ENCODE results near the gene NEUROD2.

NEUROD2 gene

DNA sequence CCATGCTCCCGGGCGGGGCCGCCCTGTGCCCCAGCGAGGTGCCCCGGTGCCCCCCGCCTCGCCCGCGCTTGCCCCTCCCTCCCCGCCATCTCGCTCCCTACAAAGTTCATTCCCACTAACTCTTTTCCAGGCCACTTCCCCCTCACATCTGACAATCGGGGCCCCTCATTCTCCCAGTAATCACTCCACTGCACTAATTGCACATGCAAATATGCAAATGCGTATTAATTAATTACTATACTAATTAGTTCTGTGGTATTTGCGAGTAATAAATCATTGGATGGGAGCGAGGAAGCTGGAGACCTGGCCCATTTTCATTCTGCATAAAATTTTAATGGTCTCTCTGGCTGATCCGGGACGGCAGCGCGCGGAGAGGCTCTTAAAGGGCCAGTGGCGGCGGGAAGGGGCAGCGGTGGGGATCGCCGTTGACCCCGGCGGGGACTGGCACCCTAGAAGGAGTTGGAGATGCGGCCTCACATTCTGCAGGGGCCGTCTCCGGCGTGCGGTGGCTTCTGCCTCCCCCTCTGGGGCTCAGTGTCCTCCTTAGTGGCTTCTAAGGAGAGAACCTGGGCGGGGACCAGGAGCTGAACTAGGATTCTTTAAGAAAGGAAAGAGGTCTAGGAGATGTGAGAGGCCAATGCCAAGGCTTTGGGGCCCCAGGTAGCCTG is 10.7 kb upstream of the NEUROD2 start:
- no peak for DNase-seq

DNA sequence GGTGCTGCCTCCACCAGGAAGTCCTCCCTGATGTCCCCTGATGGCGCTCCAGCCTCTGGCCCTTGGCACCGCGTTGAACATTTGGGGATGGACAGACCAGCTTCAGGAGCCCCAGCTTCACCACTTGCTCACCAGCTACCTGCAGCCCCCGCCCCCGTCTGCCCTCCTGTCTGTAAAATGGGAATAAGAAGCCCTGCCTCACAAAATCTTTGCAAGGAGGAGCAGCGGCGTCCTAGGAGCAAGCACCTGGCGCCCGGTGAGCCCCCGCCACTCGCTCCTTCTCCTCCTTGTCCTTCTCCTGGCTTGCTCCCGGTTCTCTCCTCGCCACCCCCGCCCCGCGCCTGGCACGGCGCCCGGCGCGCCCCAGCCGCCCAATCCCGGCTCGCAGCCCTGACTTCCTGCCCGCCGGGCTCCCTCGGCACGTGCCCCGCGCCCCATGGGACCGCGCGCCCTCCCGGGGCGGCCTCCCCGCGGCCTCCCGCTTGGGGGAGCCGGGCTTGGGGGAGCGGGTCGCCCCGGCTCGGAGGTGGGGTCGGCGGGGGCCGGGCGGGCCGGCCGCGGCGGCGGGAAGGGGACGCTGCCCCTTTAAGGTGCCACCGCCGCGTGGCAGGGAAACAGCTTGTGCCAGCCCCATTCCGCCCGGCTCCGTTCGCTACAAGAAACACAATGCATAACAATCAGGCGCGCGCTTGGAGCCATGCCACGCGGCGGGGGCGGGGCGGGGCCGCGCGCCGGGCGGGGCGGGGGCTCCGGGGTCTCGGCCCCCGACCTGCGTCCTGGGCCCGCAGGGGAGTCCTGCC is 9.9 kb upstream of the NEUROD2 start:
- peak; percentile 39 for DNase-seq

DNA sequence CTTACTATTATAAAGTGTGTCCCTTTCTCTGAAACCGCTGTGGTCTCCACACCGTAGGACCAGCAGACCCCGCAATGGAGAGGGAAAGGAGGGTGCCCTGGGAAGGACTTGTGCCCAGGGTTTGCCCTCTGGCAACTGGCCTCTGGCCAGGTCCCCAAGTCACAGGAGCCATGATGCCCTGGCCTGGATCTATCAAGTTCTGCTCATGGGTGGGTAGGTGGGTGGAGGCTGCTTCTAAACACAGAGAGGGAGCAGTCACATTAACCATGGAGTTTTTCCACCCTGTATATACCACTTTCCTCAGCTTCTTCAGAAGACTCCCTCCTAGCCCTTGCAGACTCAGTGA is 9.4 kb upstream of the NEUROD2 start:
- no peak for DNase-seq

DNA sequence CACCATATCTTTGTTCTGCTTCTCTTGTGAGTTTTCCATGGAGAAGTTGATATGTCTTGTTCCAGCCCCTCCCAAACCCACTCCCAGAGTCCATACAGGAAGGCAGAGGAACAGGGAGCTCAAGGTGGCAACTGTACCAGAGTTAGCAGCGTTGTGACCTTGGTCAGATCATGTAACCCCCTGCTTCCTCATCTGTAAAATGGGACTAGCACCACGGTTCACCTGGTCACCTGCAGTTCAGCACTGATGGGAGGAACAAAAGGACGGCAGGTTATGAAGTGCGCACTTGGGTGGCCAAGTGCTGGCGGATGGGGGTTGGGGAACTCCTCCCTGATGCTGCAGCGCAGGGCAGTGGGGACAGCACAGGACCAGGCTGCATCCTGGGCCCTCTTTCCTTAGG is 7.7 kb upstream of the NEUROD2 start:
- no peak for DNase-seq

DNA sequence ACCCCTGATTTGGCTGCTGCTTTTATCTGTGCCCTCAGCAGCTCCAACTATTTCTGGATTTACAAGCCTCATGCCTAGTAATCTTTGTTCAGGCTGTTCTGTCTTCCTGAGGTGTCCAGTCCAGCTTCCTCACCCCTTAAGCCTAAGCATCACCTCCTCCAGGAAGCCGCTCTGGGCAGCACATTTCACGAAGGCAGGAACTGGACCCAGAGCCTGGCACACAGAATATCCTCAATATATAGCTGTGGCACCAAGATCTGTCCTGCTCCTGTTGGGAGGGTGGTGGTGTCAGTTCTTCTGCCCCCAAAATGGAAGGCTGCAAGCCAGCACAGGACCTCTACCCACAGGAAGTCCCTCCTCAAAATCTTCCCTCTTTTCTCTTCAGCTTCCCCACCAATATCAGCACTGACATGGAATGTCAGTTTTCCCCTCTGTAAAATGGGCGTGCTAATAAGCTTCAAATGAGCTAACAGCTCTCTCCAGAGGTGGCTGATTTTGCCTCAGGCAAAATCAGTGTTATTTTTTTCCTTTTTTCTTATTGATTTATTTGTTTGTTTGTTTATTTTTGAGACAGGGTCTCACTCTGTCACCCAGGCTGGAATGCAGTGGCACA is 6.9 kb upstream of the NEUROD2 start:
- no peak for DNase-seq

DNA sequence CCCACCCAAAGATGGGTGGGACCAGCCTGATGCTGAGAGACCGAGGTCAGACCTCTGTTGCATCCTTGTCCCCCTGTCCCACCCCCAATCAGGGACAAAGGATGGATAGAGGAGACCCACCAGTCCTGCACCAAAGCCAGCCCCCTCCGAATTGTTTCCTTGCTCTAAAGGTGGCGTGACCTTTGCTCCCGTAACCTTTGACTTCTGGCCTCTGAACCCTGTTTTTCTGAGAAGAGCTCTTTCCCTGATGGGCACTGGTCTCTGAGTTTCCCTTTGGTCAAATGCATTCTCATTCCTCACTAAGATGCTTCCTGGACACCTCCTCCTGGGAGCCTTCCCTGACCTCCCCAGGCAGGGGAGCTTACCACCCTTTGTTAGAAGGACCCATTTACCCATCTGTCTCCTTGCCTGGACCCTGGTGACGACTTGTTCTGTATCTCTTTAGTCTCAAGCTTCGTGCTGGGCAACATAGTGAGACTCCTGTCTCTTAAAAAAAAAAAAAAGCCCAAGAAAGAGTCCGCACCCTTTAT is 5.3 kb upstream of the NEUROD2 start:
- no peak for DNase-seq

DNA sequence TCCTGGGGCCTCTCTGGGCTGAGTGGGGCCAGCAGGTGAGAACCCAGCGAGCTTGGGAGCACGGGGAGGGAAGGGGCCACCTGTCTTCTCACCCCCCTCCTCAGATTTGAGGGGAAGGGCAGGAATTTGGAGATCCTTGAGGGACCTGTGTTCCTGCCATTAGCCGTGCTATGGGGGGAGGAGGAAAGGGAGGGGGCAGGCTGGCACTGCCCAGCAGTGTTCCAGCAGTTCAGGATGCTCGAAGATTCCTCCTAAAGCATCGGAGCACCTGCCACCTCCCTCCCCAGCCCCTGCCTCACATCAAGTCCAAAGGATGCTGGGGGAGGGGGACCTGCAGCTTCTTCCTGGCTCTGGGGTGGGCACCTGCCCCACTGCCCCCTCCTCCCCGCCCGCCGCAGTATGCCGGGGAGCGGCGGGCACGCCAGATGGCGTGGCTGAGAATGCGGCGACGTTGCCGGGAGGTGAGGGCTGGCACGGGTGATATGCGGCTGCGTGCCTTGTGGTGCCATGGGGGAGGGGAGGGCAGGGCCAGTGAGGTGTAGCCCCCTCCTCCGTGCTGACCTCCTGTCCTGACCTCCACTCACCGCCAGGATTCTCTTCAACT is 4.7 kb upstream of the NEUROD2 start:
- DNase-seq: no peak

DNA sequence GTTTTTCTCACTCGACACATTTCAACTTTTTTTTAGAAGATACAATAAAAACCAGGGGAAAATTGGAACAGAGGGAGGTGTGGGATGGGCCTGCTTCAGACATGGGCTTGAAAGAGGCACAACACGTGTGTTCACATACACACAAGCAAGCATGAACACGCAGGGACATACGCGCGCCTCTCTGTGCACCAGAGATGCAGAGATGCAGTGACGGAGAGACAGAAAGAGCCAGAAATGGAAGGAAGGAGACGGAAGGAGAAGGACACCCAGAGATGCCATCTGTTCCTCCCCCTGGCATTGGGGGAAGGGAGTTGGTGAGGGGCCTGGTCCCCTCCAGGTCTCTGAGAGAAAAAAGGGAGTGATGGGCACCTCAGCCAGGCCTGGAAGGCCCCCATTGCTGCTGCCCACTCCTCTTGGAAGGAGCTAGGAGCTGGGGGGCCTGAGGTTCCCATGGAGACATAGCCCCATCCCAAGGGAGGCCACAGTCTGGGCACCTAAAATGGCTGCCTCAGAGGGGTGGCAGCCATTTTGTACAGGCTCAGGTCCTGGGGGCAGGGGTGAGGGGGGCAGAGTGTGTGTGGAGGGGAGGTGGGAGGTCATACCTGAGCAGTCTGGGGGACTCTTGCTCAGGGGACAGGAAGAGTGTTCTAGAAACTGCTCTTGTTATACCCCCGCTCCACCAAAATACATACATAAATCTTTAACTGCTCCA is 3.8 kb upstream of the NEUROD2 start:
- no peak for DNase-seq

DNA sequence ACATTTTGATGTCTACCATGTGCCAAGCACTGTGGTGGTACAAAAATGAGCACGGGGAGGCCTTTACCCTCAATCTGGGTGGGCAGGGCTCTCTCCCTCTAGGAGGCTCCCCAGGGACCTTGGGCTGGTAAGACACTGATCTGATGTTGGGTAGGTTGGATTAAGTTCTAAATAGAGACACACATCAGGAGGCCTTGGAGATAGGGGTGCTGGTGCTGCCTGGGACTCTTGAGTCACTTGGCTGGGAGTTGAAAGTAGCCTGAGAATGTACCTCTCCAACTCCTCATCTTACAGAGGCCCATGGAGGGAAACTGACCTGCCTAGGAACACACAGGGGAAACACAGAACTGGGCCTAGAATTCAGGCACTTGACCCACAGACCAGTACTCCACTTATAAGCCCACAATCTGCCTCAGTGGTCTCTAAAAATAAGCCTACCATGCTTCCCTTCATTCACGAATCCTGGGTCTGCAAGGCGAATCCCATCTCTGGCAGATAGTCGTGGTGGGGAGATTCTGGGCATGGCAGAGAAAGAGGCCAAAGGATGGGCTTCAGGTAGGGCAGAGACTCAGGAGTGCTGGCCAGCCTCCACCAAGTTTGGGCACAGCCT is 1.8 kb upstream of the NEUROD2 start:
- DNase-seq: no peak

DNA sequence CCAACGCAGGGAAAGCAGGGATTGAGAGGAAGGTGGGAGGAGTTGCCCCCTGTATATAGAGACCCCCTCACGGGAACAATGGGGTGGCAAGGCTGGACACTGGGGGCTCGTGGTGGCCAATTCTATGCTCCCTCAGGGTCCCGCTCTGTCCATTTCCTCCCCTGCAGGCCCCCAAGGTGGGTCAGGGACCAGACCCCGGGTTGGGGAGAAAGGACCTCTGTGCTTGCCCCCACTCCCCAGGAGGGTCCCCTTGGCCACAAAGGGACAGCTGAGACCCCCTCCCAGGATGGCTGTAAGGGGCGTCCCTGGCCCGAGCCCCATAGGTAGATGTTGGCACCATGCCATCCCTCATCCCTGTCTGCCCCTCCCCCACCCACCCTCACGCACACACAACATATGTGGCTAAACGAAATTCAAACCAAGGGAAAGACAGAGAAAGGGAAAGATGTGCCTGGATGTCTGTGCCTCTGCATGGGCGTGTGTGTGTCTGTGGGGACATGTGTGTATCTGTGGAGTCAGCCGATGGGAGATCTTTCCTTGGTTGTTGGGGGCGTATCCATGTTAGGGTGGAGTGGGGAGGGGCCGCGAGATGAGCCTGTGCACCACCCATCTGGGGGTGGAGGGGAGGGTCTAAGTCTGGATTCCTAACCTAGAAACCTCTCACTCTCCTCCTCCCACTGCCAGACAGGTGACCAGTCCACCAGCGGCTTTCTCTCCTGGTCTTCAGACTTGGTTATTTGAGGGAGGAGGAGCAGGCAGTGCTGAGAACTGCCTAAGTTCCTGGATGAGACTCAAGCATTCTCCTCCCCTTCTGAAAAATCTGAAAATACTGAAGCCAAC is 642 bp upstream of the NEUROD2 start:
- no peak for DNase-seq

DNA sequence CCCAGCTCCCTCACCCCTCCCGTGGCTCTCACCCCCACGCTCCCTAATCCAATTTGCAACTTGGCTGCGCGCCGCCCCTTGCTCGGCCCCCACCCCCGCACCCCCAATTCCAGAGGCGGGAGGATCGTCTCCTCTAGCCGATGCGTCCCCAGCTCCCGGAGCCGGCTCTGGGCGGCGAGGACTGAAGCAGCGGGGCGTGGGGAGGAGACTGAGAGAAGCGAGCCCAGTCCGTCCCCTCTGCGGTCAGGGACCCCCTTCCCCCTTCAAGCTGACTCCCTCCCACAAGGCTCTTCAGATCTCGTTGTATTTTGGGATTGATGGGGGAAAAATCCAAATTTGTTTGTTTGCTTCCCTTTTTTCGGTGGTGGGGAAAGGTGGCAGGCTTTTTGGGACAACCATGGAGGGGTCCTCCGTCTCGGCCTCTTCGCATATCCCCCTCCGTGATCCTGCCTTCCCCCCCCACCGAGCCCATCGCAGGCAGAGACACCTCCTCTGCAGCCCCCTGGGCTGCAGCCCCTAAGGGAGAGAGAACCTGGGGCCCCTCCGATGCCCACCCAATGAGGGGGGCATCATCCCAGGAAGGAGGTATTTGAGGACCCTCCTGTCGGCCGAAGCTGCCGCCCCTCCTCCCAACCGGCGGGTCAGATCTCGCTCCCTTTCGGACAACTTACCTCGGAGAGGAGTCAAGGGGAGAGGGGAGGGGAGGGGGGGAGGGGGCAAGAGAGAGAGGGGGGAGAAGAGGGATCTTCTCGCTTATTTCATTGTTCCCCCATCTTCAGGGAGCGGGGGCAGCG is 466 bp downstream of the NEUROD2 start:
- DNase-seq: no peak

DNA sequence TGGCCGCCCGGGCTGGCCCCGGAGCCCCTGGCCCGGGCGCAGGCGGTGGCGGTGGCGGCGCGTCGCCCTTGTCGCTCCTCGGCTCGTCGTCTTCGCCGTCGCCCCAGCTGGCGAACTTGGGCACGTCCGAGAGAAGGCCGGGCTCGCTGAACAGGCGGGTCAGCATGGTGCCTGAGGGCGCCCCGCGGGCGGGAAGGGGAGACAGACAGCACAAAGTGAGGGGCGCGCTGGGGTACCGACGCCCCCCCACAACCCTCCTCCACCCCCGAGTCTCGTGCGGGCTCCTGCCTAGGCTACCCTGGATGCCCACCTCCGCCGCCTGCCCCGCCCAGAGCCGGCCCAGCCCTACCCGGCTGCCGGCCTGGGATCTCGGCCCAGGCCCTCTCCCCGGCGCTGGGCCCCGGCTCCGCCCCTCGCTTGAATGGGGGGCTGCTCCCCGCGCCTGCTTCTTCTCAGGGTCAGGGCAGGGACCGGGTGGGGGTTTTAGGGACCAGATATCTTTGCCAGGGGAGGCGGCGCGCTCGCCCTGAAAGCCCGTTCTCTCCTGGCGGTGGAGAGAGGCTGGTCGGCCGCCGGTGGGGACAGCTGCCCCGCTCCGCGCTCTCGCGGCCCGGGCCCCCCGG is 1.2 kb downstream of the NEUROD2 start:
- DNase-seq: no peak

DNA sequence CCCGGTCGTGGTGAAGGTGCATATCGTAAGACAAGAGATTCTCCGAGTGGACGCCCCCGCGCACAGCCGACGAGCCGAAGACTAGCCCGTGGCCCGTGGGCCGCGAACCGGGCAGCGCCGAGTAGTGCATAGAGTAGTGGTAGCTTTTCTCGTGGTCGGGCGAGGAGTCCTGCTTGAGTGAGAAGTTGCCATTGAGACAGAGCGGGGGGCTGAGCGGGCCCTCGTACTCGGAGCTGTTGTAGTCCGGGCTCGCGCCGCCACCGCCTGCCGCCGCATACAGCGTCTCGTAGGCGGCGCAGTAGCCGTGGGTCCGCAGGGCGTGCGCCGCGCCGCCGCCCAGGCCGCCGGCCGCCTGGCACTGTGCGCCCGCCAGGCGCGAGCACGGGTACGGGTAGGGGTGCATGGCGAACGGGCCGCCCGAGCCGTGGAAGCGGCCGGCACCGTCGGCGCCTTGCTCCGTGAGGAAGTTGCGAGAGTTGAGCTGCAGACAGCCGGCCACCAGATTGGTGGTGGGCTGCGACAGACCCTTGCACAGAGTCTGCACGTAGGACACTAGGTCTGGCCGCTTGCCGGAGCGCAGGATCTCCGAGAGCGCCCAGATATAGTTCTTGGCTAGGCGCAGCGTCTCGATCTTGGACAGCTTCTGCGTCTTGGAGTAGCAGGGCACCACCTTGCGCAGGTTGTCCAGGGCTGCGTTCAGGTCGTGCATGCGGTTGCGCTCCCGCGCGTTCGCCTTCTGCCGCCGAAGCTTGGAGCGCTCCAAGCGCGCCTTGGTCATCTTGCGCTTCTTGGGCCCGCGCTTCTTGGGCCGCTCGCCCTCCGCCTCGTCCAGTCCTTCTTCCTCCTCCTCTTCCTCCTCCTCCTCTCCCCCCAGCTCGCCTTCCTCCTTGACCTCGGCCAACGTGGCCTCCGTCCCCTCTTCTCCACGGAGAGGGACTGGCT is 2.0 kb downstream of the NEUROD2 start:
- no peak for DNase-seq

DNA sequence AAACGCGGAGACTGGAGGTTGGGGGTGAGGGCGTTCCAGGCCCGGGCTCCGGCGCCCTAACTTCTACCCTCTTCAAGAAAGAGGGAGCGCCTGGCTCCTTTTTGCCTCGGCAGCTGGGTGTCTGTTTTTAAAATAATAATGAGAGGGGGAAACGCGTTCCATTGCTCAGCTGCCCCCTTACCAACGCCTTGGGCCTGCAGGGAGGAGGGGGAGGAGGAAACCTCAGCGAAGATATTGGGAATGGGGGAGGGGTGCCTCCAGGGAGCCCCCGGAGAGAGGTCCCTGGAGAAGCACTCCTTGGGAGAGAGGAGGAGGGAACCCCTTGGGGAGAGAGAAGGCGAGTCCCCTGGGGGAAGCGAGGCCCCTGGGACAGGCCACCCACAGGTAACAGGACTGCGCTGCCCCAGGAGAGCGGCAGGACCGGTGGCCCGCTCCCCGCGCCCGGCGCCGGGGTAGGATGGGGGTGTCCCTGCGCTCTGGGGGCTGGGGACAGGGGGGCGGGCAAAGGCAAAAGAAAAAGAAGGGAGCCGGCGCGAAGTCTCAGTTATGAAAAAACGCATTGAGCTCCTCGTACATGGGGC is 2.7 kb downstream of the NEUROD2 start:
- no peak for DNase-seq

DNA sequence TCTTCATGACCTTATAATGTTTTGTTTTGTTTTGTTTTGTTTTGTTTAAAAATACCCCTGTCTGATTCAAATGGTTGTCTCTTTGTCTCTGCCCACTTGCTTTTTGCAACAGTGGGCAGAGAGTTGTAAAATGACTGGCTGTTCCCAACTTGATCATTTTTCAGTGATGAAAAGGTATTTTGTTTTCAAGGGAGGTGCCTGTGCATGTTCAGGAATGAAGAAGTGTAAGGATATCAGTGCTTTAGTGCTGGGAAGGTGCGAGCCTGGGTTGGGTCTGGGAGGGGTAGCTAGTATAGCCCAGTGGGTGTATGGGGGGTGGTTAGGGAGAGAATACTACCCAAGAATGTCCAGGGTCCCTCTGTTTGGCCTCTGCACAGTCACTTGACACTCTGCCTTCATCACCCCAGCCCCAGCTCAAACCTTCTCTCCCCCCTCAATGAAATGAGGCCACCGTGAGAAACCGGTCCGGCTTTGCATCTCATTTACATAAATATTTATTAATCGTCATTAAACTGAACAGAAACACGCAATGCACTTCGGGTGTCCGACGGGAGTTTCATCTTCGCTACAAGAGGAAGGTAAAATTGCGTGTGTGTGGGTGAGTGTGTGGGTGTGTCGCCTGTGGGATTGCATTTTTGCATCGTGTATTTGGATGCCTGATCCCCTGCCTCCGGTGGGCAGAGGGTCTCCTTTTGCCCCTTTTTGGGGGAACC is 4.3 kb downstream of the NEUROD2 start:
- no peak for DNase-seq

DNA sequence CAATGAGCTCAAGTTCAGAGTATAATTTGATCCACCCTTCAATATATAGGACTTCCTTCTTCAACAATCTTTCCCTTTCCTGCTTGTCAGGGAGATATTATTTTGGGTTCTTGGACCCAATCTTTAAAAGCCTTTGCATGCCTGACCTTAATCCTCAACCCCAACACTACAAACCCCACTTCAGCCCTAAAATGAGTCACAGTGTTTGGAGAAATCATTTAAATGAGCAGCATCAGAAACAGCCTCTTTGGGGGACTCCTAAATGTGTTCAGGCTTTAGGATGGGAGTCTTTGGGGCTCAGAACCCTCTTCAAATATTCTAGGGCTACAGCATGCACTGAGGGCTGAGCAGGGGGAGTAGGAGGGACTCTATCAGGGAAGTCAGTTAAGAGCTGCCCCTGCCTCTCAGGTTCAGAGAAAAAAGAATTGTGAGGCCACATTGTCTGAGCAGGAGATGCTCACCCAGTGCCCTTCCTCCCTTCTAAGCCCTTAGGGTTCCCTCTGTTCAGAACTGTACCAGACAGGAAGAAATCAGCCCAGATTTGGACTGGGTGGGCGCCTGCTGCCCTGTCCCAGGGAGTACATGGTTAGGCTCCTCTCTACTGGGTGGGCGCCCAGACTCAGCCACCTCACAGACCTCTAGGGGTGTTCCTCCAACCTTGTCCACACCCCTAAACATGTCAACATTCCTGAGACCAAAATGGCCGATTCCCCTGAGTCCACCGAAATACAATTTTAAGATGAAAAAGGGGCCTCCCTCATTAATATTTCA is 5.0 kb downstream of the NEUROD2 start:
- DNase-seq: no peak
